ENCODE data around the gene MICU1. TPM values are rescaled to one million over a fixed set of nuclear protein-coding genes. Genes with fewer than 3 reads are reported as not detected.
"Not testable (repeated sequence)": the region's sequence is repeated elsewhere in the genome, so short reads cannot be mapped to it uniquely, and the experiment has no call there.

MICU1 gene
- total and polyA plus RNA-seq, 4 donors = 53.1 to 86.9 (median 73.8) TPM

DNA sequence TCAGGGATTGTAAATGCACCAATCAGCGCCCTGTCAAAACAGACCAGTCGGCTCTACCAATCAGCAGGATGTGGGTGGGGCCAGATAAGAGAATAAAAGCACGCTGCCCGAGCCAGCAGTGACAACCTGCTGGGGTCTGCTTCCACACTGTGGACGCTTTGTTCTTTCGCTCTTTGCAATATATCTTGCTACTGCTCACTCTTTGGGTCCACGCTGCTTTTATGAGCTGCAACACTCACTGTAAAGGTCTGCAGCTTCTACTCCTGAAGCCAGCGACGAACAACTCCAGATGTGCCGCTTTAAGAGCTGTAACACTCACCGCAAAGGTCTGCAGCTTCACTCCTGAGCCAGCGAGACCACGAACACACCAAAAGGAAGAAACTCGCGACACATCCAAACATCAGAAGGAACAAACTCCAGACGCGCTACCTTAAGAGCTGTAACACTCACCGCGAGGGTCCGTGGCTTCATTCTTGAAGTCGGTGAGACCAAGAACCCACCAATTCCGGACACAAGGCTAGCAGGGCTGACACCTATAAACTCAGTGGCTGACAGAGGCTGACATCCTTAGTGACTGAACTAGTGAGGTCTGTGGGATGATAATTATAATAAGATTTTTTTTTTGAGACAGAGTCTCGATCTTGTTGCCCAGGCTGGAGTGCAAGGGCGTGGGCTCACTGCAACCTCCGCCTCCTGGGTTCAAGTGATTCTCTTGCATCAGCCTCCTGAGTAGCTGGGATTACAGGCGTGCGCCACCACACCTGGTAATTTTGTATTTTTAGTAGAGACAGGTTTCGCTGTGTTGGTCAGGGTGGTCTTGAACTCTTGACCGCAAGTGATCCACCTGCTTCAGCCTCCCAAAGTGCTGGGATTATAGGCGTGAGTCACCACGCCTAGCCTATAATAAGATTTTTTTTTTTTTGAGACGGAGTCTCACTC is 298.9 kb downstream of the MICU1 start:
- not testable (repeated sequence) for H3K4me3 ChIP-seq (ENCODE audit: low read depth, low read length); DNase-seq (ENCODE audit: low read depth in 4 of 6, low spot score in 6 of 6); H3K9me3 ChIP-seq (ENCODE audit: control insufficient read depth, insufficient read depth, low read length); H3K27me3 ChIP-seq (ENCODE audit: control insufficient read depth, insufficient read depth, low read length); H3K27ac ChIP-seq (ENCODE audit: low read depth, low read length); H3K36me3 ChIP-seq (ENCODE audit: control insufficient read depth, insufficient read depth, low read length)
- 75% methylated on average over 22 of the region's 32 CpGs for WGBS (ENCODE audit: insufficient coverage)
- peaks cover 61% of the 10 kb centered on the region for H3K4me1 ChIP-seq (ENCODE audit: control insufficient read depth, insufficient read depth, low read length)

DNA sequence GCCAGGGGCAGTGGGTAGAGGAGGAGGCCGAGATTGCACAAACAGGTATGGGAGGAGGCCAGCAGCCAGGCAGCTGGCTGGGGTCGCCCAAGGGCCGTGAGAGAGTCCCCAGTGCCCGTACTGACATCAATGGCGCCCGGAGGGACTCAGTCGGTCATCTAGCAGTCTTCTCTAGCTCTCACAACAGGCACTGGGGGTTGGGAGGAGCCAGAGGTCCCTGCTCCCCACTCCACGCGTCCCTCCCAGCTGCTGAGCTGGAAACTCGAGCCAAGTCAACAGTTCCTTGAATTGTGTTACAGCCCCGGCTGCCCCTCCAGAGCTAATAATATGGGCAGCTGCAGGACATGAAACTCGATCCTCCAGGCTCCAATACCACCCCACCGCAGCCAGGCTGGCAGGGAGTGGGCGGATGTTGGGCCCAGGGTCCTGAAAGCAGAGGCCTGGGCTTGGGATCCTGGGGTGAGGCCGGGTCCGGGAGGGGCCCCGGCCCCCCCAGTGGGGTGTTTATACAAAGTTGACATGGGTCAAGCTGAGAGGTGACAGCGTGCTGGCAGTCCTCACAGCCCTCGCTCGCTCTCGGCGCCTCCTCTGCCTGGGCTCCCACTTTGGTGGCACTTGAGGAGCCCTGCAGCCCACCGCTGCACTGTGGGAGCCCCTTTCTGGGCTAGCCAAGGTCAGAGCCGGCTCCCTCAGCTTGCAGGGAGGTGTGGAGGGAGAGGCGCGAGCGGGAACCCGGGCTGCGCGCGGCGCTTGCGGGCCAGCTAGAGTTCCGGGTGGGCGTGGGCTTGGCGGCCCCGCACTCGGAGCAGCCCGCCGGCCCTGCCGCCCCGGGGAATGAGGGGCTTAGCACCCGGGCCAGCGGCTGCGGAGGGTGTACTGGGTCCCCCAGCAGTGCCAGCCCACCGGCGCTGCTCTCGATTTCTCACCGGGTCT is 300.4 kb downstream of the MICU1 start:
- Histone ChIP-seq H3K4me1 (ENCODE audit: control insufficient read depth, insufficient read depth, low read length) (peaks cover 61% of the 10 kb centered on the region), H3K27ac (ENCODE audit: low read depth, low read length) (peak overlapping the region; percentile 80)
- 73% methylated on average over 41 of the region's 49 CpGs for WGBS (ENCODE audit: insufficient coverage)
- not testable (repeated sequence) for H3K36me3 ChIP-seq (ENCODE audit: control insufficient read depth, insufficient read depth, low read length); H3K4me3 ChIP-seq (ENCODE audit: low read depth, low read length); H3K9me3 ChIP-seq (ENCODE audit: control insufficient read depth, insufficient read depth, low read length); H3K27me3 ChIP-seq (ENCODE audit: control insufficient read depth, insufficient read depth, low read length)
- peak in 2 of 6 donors; percentile 66 to 84 for DNase-seq (ENCODE audit: low read depth in 4 of 6, low spot score in 6 of 6)

DNA sequence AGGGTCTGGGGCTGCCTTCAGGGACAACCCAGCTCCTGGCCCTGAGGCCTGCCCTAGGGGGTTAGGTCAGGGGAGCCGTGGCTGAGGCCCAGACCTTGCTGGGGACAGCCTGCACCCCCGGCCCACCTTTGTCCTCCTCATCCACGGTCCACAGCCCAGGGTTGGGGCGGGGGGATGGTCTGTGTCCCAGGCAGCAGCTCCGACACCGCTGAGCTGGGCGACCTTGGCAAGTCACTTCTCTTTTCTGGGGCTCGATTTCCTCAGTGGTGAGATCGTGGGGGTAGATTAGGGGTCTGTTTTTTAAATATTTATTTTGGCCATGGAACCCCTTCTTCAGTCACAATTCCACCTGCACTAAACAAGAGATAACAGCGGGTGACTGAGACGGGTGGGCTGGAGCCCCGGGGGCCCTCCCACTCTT is 302.1 kb downstream of the MICU1 start:
- no peaks in the 10 kb centered on the region for H3K27me3 ChIP-seq (ENCODE audit: control insufficient read depth, insufficient read depth, low read length)
- peaks cover under 1% of the 10 kb centered on the region for H3K36me3 ChIP-seq (ENCODE audit: control insufficient read depth, insufficient read depth, low read length)
- H3K4me1 ChIP-seq (ENCODE audit: control insufficient read depth, insufficient read depth, low read length) = peaks cover 65% of the 10 kb centered on the region
- H3K9me3 ChIP-seq (ENCODE audit: control insufficient read depth, insufficient read depth, low read length) = no peaks in the 10 kb centered on the region
- WGBS (ENCODE audit: insufficient coverage) = 74% methylated on average over 7 of the region's 12 CpGs
- no peak for DNase-seq (ENCODE audit: low read depth in 4 of 6, low spot score in 6 of 6)
- H3K27ac ChIP-seq (ENCODE audit: low read depth, low read length) = no peak overlapping the region
- H3K4me3 ChIP-seq (ENCODE audit: low read depth, low read length) = no peak overlapping the region

DNA sequence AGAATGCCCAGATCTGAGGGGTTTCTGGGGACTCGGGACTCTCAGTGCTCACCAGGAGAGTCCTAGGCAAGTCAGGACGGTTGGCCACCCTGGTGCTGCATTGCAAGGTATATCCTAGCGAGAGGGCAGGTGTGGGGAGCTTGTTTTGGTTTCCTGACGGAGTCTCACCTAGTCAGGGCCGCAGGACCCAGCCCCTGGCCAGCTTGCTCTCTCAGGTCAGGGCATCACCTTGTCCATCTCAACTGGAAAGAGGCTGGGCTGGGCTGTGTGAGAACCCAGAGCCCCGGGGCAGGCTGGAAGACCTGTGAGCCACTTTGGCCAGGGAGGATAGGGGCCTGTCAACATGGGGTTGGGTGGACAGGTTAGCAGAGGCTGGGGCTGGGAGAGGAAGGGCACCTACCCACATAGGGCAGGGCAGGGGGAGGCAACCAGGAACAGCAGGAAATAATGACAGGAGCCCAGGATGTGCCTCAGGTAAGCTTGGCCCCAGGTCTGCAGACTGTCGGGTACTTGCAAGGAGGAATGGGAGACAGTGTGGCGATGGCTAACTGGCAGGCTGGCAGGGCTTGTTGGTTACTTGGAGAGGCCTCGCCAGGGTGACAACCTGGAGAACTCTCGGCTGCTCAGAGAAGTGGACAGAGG is 302.6 kb downstream of the MICU1 start:
- Histone ChIP-seq H3K4me1 (ENCODE audit: control insufficient read depth, insufficient read depth, low read length) (peaks cover 62% of the 10 kb centered on the region), H3K27ac (ENCODE audit: low read depth, low read length) (no peak overlapping the region), H3K27me3 (ENCODE audit: control insufficient read depth, insufficient read depth, low read length) (no peaks in the 10 kb centered on the region), H3K9me3 (ENCODE audit: control insufficient read depth, insufficient read depth, low read length) (no peaks in the 10 kb centered on the region), H3K4me3 (ENCODE audit: low read depth, low read length) (no peak overlapping the region), H3K36me3 (ENCODE audit: control insufficient read depth, insufficient read depth, low read length) (no peaks in the 10 kb centered on the region)
- DNase-seq (ENCODE audit: low read depth in 4 of 6, low spot score in 6 of 6) = no peak
- 97% methylated on average over 10 of the region's 10 CpGs for WGBS (ENCODE audit: insufficient coverage)

DNA sequence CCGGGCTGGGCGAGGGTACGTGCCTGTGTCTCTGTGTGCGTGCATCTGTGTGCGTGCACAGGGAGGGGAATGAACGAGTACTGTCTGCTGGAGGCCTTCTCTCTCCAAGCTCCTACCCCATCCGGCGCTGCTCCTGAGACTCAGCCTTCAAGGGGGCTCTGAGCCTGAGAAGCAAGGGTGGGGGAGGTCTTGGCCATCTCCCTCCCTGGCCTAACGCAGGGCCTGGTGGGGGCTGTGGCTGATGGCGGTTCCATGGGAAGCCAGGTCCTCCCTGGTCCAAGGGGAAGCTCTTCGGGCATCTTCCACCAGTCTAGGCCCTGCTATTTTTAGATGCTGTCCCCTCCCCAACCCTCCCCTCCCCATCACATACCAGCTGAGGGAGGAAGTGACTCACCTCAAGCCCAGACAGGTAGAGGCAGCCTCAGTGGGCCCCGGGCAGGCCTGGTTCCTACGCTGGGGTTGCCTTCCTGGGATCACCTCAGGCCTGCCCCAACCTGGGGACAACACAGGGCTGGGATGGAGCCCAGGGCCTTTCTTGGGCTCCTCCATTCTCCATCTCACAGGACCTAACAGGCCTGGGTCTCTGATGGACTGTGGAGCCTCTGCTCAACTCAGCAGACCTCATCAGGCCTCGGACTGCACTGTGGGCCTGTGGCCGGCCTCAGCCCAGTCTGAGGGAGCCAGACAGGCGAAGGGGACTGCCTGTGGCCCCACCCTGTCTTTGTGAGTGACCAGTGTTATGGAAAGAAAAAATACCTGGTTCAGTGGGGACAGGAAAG is 303.4 kb downstream of the MICU1 start:
- DNase-seq (ENCODE audit: low read depth in 4 of 6, low spot score in 6 of 6) = peak in 1 of 6 donors; percentile 3
- no peak overlapping the region for H3K4me3 ChIP-seq (ENCODE audit: low read depth, low read length)
- WGBS (ENCODE audit: insufficient coverage) = 95% methylated on average over 12 of the region's 16 CpGs
- H3K4me1 ChIP-seq (ENCODE audit: control insufficient read depth, insufficient read depth, low read length) = peaks cover 54% of the 10 kb centered on the region
- H3K27ac ChIP-seq (ENCODE audit: low read depth, low read length) = no peak overlapping the region
- no peaks in the 10 kb centered on the region for H3K9me3 ChIP-seq (ENCODE audit: control insufficient read depth, insufficient read depth, low read length)
- H3K27me3 ChIP-seq (ENCODE audit: control insufficient read depth, insufficient read depth, low read length) = no peaks in the 10 kb centered on the region
- H3K36me3 ChIP-seq (ENCODE audit: control insufficient read depth, insufficient read depth, low read length) = no peaks in the 10 kb centered on the region

DNA sequence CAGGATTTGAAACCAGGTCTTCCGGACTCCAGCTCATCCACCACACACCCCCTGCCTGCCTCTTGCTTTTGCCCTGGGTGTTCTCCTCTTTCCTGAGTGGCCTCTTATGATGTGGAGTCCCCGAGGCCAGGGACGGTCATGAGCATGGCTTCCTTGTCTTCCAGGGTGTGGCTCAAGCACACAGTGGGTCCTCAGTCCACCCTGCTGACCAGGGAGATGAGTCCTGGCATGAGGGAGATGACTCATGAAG is 303.9 kb downstream of the MICU1 start:
- no peak overlapping the region for H3K4me3 ChIP-seq (ENCODE audit: low read depth, low read length)
- no peak for DNase-seq (ENCODE audit: low read depth in 4 of 6, low spot score in 6 of 6)
- H3K27me3 ChIP-seq (ENCODE audit: control insufficient read depth, insufficient read depth, low read length) = no peaks in the 10 kb centered on the region
- no peaks in the 10 kb centered on the region for H3K9me3 ChIP-seq (ENCODE audit: control insufficient read depth, insufficient read depth, low read length)
- H3K36me3 ChIP-seq (ENCODE audit: control insufficient read depth, insufficient read depth, low read length) = no peaks in the 10 kb centered on the region
- 100% methylated on average over 2 of the region's 3 CpGs for WGBS (ENCODE audit: insufficient coverage)
- H3K4me1 ChIP-seq (ENCODE audit: control insufficient read depth, insufficient read depth, low read length) = peaks cover 54% of the 10 kb centered on the region
- H3K27ac ChIP-seq (ENCODE audit: low read depth, low read length) = no peak overlapping the region

DNA sequence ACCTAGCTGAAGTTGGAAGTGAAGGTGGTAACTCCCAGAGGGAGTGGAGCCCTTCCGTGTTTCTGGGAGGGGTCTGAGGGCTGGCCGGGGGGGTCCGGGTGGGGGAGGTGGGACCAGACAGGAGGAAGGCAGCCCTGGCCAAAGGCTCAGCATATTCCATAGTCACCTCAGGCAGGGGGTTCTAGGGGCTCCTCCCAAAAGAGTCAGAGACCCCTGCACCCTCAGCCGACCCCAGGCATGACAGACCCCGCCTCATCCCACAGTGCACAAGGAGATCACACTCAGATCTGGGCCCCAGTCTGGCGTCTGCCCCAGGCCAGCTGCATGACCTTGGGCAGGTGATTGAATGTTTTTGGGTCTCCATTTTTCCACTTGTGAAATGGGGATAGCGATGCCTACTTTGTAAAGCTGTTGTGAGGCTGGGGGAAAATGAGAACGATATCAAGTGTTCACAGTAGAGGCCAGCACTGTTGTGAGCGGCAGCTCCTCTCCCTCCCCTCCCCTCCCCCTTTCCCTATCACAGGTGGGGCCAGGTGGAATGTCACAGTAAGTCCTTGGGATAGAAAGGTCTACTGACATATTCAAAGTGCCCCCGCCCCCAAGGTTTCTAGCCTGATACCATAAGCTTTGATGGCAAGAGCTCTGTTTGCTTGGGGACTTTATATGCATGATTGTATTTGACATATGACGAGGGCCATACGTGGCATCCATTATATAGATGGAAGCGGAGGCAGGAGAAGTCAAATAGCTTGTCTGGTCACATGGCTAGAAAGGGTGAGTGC is 304.4 kb downstream of the MICU1 start:
- H3K27ac ChIP-seq (ENCODE audit: low read depth, low read length) = no peak overlapping the region
- WGBS (ENCODE audit: insufficient coverage) = 55% methylated on average over 2 of the region's 13 CpGs
- H3K4me3 ChIP-seq (ENCODE audit: low read depth, low read length) = no peak overlapping the region
- H3K4me1 ChIP-seq (ENCODE audit: control insufficient read depth, insufficient read depth, low read length) = peaks cover 54% of the 10 kb centered on the region
- no peak for DNase-seq (ENCODE audit: low read depth in 4 of 6, low spot score in 6 of 6)
- no peaks in the 10 kb centered on the region for H3K36me3 ChIP-seq (ENCODE audit: control insufficient read depth, insufficient read depth, low read length)
- no peaks in the 10 kb centered on the region for H3K9me3 ChIP-seq (ENCODE audit: control insufficient read depth, insufficient read depth, low read length)
- no peaks in the 10 kb centered on the region for H3K27me3 ChIP-seq (ENCODE audit: control insufficient read depth, insufficient read depth, low read length)

DNA sequence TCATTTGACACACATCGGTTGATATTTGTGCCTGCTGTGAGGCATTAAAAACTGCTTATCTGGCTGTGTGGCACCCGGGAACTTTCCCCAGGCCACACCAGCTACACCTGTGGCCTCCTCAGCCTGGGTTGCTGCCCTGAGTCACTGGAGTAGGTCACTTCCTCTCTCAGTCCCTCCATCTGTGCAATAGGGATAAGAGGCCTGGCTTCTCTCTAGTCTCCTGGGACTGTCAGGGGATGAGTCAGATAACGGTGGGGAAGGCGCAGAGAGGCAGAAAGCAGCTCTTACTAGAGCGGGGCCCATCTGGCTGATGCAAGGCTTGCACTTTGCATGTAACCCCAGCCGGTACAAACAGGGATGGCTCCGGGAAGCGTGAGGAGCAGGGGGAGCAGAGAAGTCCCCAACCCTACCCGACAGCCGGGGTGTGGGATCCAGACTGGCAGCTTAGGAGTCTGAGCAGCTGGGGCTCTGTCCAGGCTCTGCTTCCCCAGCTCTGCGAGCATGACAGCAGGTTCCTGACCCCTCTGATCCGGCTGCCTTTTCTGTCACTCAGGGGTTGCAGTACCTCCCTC is 305.1 kb downstream of the MICU1 start:
- Histone ChIP-seq H3K36me3 (ENCODE audit: control insufficient read depth, insufficient read depth, low read length) (no peaks in the 10 kb centered on the region), H3K4me1 (ENCODE audit: control insufficient read depth, insufficient read depth, low read length) (peaks cover 60% of the 10 kb centered on the region), H3K9me3 (ENCODE audit: control insufficient read depth, insufficient read depth, low read length) (no peaks in the 10 kb centered on the region), H3K27ac (ENCODE audit: low read depth, low read length) (peak overlapping the region; percentile 54), H3K27me3 (ENCODE audit: control insufficient read depth, insufficient read depth, low read length) (no peaks in the 10 kb centered on the region), H3K4me3 (ENCODE audit: low read depth, low read length) (no peak overlapping the region)
- 32% methylated on average over 8 of the region's 12 CpGs for WGBS (ENCODE audit: insufficient coverage)
- peak in 2 of 6 donors; percentile 59 to 67 for DNase-seq (ENCODE audit: low read depth in 4 of 6, low spot score in 6 of 6)

Data from spinal cord (tissue), 10 donors.